Left lobe of liver (tissue), 2 donors: ENCODE results near the gene TRAPPC3. TPM values are rescaled to one million over a fixed set of nuclear protein-coding genes. Genes with fewer than 3 reads are reported as not detected.

Experiments used
- ATAC-seq: fragments of 200-7000 bp; cut with Tn5 transposase; one replicate; pipeline ENCODE4 v1.9.1; 2020; ENCODE audit warnings: mild to moderate bottlenecking, moderate library complexity
- DNase-seq: peaks from one replicate; pipeline ENCODE4 v3.0.0-alpha.2; 2020; ENCODE audit warnings: low spot score
- total RNA-seq: library from RNA; stranded (reverse); gene quantifications from one replicate; pipeline ENCODE4 v1.2.1, GENCODE V29; 2021
- donor health status: DM: no; HTN: no; CAD: no; lungs with moderate emphysema.
- donor health status: DM: no; HTN: yes; CAD: no.

TRAPPC3 gene
- total RNA-seq, 1 donor from 2014 or later = 24.8 TPM

GRCh38 chr1:36088265-36088576 lies 61.1 kb downstream of the TRAPPC3 start:
- peak; percentile 2 for ATAC-seq

GRCh38 chr1:36087233-36088123 lies 61.8 kb downstream of the TRAPPC3 start:
- DNase-seq (peak; percentile 46), ATAC-seq (no peak)

More at GRCh38 chr1:36088265-36088576, 61.1 kb downstream of the TRAPPC3 start:
- no peak for DNase-seq

Other genes with a start within 250 kb of the TRAPPC3 start
- 17.3 TPM for gene AGO3, start 218.4 kb downstream of the TRAPPC3 start, total RNA-seq
- gene TEKT2, start 65.4 kb downstream of the TRAPPC3 start, total RNA-seq = not detected
- gene ADPRS, start 60.6 kb downstream of the TRAPPC3 start, total RNA-seq = 9.0 TPM
- gene COL8A2, start 24.3 kb downstream of the TRAPPC3 start, total RNA-seq = 0.50 TPM
- 13.3 TPM for gene MAP7D1, start 6.7 kb upstream of the TRAPPC3 start, total RNA-seq
- gene THRAP3, start 75.0 kb upstream of the TRAPPC3 start, total RNA-seq = 34.8 TPM
- gene SH3D21, start 156.9 kb upstream of the TRAPPC3 start, total RNA-seq = 1.5 TPM
- 4.8 TPM for gene EVA1B, start 174.2 kb upstream of the TRAPPC3 start, total RNA-seq
- 31.6 TPM for gene STK40, start 236.4 kb upstream of the TRAPPC3 start, total RNA-seq
- 20.9 TPM for gene LSM10, start 248.4 kb upstream of the TRAPPC3 start, total RNA-seq